GM18499 (cell line): ENCODE results near the gene DROSHA.
"Not testable (repeated sequence)": the region's sequence is repeated elsewhere in the genome, so short reads cannot be mapped to it uniquely, and the experiment has no call there.

Source experiments
- ATAC-seq: cut with Tn5 transposase; IDR thresholded peaks from one replicate; pipeline ENCODE4 v1.9.1; 2021; ENCODE audit warnings: moderate number of reproducible peaks; ENCODE audit not compliant: insufficient read depth, unreplicated experiment

The DROSHA gene

GRCh38 chr5:31392061-31392460 lies 139.8 kb downstream of the DROSHA start:
- ATAC-seq, result no peak

- no peak for ATAC-seq
These were observed 141.6 kb downstream of the DROSHA start for GRCh38 chr5:31390256-31390655.

- no peak for ATAC-seq
These were observed 145.9 kb downstream of the DROSHA start for GRCh38 chr5:31385774-31386537.

GRCh38 chr5:31383734-31384133 lies 148.2 kb downstream of the DROSHA start:
- ATAC-seq, result no peak

GRCh38 chr5:31382051-31382878 lies 149.6 kb downstream of the DROSHA start:
- ATAC-seq, result peak; percentile 66

GRCh38 chr5:31381299-31381698 lies 150.6 kb downstream of the DROSHA start:
- ATAC-seq, result no peak

- no peak for ATAC-seq
These were observed 151.8 kb downstream of the DROSHA start for GRCh38 chr5:31380049-31380448.

- no peak for ATAC-seq
These were observed 153.1 kb downstream of the DROSHA start for GRCh38 chr5:31378838-31379237.

- no peak for ATAC-seq
These were observed 153.8 kb downstream of the DROSHA start for GRCh38 chr5:31378136-31378535.

- ATAC-seq, result no peak
These were observed 154.5 kb downstream of the DROSHA start for GRCh38 chr5:31377274-31377946.

GRCh38 chr5:31375999-31376720 lies 155.7 kb downstream of the DROSHA start:
- ATAC-seq, result no peak

- no peak for ATAC-seq
These were observed 159.8 kb downstream of the DROSHA start for GRCh38 chr5:31372124-31372523.

- no peak for ATAC-seq
These were observed 165.0 kb downstream of the DROSHA start for GRCh38 chr5:31366941-31367340.

GRCh38 chr5:31365776-31366175 lies 166.1 kb downstream of the DROSHA start:
- ATAC-seq, result no peak

GRCh38 chr5:31364881-31365636 lies 166.8 kb downstream of the DROSHA start:
- no peak for ATAC-seq

GRCh38 chr5:31362931-31363568 lies 168.8 kb downstream of the DROSHA start:
- no peak for ATAC-seq

- ATAC-seq, result no peak
These were observed 169.4 kb downstream of the DROSHA start for GRCh38 chr5:31362529-31362900.

- not testable (repeated sequence) for ATAC-seq
These were observed 170.0 kb downstream of the DROSHA start for GRCh38 chr5:31361704-31362528.
